ENCODE data around the gene TMEM109.

The TMEM109 gene

DNA sequence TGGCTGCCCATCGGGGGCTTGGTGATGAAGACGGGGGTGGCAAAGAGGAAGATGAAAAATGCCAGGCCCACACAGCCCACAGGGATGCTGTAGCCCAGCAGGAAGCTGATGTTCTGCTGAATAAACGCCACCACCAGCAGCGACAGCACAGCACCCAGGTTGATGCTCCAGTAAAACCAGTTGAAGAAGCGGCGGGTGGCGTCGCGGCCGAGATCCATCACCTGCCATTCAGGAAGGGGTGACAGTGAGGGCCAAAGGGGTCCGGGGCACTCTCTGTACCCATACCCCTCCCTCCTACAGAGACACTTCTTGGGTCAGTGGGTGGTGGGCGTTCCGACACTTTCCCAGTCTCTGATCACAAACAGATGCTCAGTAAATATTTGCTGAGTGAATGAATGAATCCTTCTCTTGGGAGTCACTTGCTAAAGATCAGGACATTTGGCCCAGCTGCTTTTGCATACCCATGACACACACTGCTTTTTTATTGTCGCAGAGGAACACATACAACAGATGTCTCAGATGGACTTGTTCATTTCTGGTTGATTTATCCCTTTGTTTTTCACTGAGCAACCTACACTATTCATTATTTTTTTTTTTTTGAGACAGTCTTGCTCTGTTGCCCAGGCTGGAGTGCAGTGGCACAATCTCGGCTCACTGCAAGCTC lies 32.8 kb downstream of the TMEM109 start:
- DNase-seq, result no peak

DNA sequence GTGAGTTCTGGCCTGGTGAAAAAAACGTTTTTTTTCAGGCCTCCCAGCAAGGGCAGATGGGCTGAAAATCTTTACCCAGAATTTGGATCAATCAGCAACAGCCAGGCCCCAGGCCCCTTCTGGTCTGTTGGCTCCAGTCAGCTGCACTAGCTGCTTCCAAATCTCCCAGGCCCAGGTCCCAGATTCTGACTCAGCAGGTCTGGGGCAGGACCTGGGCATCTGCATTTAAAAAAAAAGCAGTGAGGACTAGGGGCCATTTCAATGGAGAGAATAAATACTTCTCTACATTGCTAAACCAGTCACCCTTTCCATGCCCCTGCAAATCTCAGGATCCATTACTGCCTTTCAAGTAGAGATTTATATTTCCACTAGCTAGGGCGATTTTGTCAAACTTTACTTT lies 33.7 kb downstream of the TMEM109 start:
- DNase-seq, result no peak

DNA sequence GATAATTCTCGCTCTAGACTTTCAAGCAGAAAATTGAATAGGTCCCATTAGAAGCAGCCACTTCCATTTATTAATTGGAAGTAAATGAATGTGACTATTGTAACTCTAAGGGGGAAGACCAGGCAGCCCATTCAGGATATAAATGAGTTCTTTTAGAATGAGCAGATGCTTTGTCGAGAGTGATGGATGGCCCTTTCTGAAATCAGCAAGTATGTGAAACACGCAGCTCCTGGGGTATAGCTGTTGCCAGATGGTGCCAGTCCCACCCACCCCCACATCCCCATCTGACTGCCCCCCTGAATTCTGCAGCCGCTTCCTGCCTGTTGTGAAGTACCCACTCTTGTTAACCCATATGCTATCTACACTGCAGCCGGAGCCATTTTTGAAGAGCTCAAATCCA lies 34.3 kb downstream of the TMEM109 start:
- no peak for DNase-seq

DNA sequence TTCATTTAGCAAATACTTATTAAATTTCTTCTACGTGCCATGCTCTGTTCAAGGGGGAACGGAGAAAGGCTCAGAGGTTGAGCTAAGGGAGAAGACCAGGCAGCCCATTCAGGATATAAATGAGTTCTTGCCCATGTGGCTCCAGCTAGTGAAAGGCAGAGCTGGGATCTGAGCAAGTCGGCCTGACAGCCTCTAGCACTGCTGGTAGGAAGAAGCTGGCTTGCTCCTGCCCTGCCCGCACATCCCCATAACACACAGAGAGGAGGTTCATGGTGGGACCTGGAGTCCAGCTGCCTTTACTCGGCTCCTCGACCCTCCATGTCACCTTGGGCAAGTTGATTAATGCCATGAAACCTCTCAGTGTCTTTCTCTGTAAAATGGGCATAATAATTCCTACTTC lies 36.1 kb downstream of the TMEM109 start:
- no peak for DNase-seq

DNA sequence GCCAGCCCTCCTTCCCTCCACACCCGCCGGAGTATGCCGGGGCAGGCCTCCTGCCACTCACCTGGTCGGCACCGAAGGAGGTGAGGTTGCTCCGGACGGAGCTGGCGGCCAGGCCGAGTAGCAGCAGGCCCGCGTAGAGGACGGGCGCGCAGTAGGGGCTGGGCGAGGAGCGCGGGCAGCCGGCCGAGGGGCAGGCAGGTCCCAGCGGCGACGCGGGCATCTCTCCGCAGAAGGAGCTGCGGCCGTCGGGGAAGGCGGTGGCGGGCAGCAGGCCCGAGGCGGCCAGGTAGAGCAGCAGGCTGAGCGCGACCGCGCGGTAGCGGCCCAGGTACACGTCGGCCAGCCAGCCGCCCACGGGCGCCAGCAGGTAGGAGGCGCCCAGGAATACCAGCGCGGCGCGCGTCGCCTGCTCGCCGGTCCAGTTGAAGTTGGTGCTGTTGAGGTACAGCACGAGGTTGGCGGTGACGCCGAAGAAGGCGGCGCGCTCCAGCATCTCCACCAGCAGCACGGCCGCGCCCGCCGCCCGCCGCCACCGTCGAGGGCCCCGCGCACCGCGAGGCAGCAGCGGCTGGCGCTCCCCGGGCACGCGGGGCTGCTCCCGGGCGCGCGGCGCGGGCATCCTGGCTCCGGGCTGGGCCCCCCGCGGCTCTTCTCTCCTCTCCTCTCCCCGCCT lies 37.1 kb downstream of the TMEM109 start:
- DNase-seq, result no peak

DNA sequence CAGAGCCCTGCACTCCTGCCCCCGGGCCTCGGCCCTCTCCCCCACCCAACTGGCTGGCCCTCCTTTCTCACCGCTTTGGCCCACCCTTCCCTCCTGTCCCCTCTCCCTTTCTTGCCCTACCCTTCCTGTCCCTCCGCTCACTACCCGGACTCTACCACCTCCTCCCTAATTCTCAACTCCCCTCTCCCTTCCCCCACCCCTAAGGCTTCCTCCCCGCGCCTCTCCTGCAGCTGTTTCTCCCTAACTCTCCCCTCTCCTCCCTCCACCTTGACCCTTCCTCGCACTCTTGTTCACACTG lies 37.6 kb downstream of the TMEM109 start:
- DNase-seq, result no peak

DNA sequence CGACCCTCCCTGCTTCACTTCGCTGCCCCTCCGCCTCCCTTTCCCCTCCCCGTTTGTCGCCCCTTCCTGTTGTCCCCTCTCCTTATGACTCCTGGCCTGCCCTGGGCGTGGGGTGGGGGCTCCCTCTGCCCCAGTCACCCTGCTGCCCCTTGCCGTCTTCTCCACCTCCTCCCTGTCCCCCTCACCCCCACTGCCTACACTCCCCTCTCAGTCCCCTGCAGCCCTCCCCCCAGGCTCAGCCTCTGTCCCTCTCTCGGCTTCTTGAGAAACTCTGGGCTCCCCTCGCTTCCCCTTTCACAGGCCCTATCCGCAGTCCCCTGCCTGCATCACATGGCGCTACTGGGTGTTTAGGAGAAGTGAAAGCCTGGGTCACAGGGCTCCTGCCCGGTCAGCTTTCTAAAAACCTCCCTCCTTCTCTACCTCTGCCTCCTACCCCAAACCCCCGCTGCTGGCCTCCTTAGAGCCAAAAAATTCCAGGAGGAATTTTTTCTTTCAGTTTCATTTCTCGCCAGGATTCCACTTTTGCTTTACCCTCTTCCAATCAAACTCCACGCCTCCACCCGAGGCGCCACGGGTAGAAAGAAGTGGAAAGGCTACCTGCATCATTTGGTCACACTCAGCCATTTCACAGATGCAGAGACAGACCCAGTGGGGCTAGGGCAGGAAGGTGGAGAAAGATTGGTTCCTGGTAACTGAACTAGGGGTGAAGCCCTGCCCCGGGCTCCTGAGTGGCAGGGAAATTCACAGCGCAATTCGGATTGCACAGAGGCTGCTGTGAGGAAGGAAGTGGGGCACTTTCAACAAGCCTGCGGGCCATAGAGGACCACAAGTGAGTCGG lies 38.2 kb downstream of the TMEM109 start, which contains the start of gene SLC15A3:
Gene SLC15A3, minus strand, starts transcription at position 273 of the 838 bp plus-strand sequence. CDS start 625 bp downstream, outside the sequence.
- DNase-seq, result no peak

DNA sequence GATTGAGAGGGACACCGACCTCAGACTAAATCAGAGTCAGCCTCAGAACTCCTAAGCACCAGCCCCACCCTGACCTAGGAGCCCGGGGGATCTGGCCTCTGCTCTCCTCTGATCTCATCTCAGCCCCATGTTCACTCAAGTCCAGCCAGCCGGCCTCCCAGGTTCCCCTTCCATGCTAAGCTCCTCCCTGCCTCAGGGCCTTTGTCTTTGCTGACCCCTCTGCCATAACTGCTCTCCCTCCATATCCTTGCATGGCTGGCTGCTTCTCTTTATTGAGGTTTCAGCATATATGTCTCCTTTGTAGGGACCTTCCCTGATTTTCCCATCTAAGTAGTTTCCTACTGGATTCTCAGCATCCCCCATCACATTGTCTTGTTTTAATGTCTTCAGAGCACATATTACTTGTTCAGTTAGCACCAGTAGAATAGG lies 38.8 kb downstream of the TMEM109 start:
- no peak for DNase-seq

DNA sequence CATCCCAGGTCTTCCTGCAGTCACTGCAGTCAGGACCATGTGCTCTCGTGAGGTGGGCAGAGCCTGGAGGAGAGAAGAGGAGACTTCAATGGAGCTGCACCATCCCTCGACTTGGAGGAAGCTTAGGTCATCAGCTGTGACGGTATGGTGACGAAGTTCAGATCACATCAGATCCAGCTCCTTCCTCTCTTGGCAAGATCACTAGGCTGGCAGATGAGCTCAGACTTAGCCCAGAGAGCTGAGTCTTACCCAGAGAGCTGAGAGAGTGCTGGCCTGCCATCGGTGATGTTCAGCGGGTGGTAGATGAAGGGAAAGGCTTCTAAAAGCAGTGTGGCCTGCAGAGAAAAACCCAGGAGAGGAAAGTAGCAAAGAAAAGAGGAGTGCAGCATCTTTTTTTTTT lies 39.8 kb downstream of the TMEM109 start:
- DNase-seq, result no peak

DNA sequence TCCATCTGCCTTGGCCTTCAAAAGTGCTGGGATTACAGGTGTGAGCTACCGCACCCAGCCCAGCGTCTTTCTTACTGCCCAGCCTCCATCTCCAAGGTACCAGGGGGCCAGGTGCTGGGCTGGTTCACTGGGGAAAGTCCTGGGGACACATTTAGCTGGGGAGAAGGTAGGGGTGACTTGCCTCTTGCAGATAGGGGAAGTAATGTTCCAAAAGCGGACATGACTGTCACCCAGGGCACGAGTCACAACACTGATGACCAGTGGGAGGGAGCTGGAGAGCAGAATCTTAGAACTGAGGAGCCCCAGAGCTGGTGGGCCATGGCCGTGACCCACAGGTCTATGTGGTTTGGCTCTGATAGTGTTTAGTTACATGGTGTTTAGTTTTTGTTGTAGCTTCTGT lies 40.5 kb downstream of the TMEM109 start:
- DNase-seq, result no peak

DNA sequence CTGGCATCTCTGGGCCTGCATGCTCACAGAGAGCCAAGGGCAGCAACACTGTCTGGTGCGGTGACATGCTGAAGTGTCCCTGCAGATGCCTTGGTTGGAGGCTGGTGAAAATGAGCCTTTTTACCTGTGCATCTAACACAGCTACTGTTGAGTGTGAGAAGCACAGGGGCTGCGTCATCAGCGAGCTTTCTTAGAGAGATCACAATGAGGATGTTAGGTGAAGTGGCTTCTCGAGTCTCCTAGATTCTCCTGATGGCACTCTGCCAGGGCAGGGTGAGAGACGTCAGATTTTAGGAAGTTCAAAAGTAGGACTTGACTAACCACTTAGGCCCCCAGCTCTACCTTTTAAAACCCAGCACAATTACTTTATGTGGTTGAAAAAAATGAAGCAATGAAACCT lies 41.6 kb downstream of the TMEM109 start:
- DNase-seq, result no peak

DNA sequence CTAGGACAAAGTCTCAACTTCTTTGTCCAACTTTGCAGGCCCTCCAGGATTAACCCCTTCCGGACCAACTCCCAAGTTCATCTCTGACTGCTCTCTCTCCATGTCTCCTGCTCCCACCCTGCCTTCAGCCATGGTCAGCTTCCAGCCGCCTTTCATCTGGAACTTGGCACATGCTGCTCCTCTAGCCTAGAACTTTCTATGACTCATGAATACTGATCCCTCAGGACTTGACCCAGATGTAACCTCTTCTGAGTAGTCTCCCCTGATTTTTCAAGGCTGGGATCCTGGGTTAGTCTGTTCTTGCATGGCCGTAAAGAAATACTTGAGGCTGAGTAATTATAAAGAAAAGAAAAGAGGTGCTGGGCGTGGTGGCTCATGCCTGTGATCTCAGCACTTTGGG lies 43.2 kb downstream of the TMEM109 start:
- no peak for DNase-seq

DNA sequence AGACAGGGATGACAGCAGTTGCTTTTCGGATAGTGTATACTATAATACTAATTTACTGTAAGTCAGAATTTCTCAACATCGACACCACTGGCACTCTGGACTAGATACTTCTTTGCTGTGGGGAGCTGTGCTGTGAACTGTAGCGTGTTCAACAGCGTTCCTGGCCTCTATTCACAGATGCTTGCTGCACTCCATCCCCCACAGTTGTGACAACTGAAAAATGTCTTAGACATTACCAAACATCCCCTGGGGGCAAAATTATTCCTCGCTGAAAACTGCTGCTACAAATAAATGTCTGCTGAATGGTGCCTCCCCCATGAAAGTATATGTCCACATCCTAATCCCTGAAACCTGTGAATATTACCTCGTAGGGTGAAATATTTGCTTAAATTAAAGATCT lies 45.5 kb downstream of the TMEM109 start:
- no peak for DNase-seq

DNA sequence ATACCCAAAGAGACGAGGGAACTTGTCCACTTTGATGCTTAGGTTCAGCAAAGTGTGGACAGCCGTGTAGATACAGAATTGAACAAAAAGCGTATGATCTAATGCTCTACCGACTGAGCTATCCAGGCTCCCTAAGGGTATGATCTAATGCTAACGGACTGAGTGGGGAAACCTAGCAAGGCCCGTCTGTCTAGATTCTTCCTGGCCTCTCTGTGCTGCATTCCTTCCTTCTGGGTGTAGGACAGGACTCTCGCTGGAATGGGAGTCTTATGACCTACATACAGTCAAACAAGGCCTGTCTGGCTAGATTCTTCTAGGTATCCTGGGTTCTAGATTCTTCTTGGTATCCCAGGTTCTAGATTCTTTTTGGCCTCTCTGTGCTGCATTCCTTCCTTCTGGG lies 46.4 kb downstream of the TMEM109 start:
- DNase-seq, result no peak

DNA sequence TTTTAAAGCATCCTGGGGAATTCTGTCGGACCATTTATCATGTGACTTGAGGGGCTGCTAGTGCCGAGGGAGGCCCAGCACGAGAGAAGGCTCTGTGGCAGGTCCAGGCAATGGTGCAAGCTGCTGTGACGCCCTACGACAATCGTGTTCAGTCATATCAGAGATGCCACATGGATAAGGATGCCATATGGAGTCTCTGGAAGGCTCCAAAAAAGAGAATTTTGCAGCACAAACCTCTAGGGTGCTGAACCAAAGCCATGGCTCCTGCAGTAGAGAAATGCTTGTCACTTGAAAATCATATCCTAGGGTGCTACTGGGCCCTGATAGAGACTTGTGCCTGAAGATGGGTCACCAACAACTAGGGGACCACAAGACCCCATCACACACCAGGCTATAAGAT lies 50.8 kb downstream of the TMEM109 start:
- no peak for DNase-seq

DNA sequence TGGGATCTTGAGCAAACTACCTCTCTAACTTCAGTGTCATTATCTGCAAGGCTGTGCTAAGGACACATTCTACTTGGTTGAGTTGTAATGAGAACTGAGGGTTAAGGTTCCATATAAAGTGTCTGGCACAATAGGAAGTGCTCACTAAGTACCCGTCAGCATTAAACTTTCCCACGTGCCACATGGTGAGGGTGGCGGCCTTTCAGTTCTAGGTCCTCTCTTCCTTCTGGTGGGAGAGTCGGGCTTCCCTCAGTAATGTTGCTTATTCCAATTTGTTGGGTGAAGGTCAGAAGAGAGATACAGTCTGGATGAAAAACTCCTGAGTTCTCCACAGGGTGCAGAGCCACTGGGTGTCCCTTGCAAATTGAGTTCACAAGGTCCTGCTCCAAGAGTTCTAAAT lies 52.9 kb downstream of the TMEM109 start:
- no peak for DNase-seq

DNA sequence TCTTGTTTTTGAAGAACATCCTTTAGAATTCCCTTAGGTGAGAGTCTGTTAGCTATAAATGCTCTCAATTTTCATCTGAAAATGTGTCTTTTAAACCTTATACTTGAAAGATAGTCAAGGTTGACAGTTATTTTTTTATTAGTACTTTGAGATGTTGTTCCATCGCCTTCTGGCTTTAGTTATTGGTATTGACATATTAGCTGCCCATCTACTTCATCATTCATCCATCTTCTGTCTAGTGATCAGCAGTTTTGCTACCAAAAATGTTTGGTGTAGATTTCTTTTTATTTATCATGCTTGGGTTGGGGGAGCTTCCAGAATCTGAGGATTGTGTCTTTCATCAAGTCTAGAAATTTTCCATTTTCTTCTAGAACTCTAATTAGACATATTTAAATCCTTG lies 54.3 kb downstream of the TMEM109 start:
- DNase-seq, result no peak

DNA sequence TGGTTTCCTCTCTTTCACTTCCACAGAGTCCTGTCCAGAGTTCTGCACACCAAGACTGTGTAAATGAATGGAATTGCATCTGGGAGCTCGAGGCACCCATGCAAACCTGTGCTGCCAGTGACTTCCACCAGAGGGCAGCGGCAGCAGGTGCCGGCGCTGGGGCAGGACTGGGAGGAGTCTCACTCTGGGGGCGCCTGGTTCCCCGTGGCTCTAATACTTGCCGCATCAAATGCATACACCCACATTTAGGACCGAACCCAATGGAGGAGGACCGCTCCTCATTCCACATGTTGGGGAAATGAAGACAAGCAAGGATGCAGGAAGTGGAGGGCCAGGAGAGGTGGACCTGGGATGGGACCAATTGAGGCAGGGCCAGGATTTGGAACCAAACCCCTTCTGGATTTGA lies 56.4 kb downstream of the TMEM109 start:
- DNase-seq, result no peak

DNA sequence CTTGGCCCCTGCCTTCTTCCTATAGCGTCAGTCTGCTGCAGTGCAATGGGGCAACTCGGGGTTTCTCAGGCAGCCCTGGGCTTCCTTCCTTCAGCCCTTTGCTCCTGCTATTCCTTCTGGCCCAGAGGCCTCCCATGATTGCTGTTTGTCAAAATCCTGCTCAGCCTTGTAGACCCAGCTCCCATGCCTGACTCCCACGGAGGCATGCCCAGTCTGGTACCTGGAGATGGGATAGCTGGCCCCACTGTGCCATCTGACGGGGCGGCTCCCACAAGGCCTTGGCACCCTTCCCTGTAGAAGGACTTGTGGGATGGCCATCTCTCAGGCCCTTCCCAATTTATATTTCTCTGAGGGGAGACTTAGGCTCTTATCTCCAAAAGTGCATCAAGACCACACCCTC lies 56.9 kb downstream of the TMEM109 start:
- no peak for DNase-seq

DNA sequence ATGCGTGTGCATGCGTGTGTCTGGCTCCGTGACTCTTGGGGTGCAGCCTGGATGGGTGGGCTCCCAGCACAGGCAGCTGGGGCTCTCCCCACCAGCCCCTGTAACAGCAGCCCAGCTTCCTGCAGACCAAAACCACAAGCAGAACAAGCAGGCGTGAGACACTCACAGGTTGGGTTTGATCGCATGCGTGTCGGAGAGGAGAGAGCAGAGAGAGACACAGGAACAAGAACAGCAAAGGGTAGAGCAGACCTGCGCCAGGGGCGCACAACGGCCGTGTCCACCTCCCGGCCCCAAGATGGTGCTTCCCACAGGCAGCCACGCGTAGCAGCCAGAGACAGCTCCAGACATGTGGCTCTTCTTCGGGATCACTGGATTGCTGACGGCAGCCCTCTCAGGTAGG lies 57.6 kb downstream of the TMEM109 start, which contains the start of gene CD6:
Gene CD6, plus strand, starts transcription at position 161 of the 400 bp plus-strand sequence. Its CDS starts 186 bp downstream, at position 347.
- no peak for DNase-seq

DNA sequence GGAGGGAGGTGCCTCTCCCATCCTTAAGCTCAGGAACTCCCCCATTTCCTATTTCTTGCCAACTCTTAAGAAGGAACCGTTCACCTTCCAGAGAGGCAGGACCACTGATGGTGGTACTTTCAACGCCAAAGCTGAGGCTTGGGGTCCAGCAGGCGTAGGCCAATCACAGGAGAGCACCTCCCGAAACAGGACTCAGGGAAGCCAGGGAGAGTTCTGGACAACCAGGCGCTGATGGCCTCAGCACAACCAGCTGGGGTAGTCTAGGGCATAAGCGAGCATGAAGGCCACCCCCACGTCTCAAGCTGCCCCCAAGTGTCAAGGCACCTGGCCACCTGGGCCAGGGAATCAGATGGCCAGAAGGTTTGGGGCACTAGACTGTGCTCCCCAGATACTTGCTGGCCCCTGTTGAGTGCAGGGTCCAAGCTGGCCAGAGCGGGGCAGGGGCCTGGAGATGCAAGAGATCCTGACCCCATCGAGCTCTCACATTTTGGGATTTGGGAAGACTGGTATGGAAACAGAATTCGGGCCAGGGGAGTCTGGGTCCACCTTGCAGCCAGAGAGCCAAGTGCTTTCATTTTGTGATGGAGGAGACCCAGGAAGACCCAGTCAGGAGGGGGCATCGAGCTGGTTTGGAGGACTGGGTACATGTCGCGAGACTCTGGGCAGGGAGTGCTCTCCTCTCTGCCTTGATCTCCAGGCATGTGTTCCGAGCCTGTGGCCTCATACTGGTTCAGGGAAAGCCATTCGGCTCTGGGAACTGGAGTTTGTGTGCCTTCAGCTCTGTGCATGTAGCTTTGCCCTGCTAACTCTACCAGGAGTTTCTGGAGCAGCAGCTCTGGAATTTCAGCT lies 58.4 kb downstream of the TMEM109 start:
- no peak for DNase-seq

All from NCI-H1048 (cell line).